ENCODE data around the gene GTF2A1. TPM values are rescaled to one million over a fixed set of nuclear protein-coding genes. Genes with fewer than 3 reads are reported as not detected.
A peak's percentile ranks its signal among the peaks of the same experiment; 100 is the strongest.
"Not testable (repeated sequence)": the region's sequence is repeated elsewhere in the genome, so short reads cannot be mapped to it uniquely, and the experiment has no call there.

GTF2A1 gene
- total and polyA plus RNA-seq, 5 donors from 2014 or later: 6.9 to 26.2 (median 8.6) TPM

DNA sequence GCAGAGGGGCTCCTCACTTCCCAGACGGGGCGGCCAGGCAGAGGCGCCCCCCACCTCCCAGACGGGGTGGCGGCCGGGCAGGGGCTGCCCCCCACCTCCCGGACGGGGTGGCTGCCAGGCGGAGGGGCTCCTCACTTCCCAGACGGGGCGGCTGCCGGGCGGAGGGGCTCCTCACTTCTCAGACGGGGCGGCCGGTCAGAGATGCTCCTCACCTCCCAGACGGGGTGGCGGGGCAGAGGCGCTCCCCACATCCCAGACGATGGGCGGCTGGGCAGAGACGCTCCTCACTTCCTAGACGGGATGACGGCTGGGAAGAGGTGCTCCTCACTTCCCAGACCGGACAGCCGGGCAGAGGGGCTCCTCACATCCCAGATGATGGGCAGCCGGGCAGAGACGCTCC, 23.7 kb upstream of the GTF2A1 start:
- not testable (repeated sequence) for H3K4me1 ChIP-seq (ENCODE audit: control insufficient read depth, insufficient read depth, low read length, poor library complexity, severe bottlenecking); H3K4me3 Mint-ChIP-seq; H3K27me3 ChIP-seq (ENCODE audit: control insufficient read depth, insufficient read depth, low read length); ATAC-seq (ENCODE audit: low read depth in 2 of 2); H3K27ac ChIP-seq (ENCODE audit: insufficient read depth, low read length, poor library complexity, severe bottlenecking); H3K36me3 Mint-ChIP-seq; H3K4me3 ChIP-seq (ENCODE audit: low read depth, low read length); H3K36me3 ChIP-seq (ENCODE audit: control insufficient read depth, insufficient read depth, low read length); H3K4me1 Mint-ChIP-seq; H3K9me3 ChIP-seq (ENCODE audit: control insufficient read depth in 2 of 2, low read length in 2 of 2); H3K27ac Mint-ChIP-seq; DNase-seq
- Mint-ChIP-seq H3K9me3 (peaks cover 0 to 13% (median 5%) of the 10 kb centered on the region in 7 donors), H3K27me3 (peaks cover 34% of the 10 kb centered on the region)

- H3K9me3 Mint-ChIP-seq: peaks cover 0 to 13% (median 5%) of the 10 kb centered on the region in 7 donors
- no peaks in the 10 kb centered on the region for H3K4me1 Mint-ChIP-seq
- Histone ChIP-seq H3K9me3 (ENCODE audit: control insufficient read depth in 2 of 2, low read length in 2 of 2) (peaks cover 0 to 5% of the 10 kb centered on the region in 2 experiments), H3K4me1 (ENCODE audit: control insufficient read depth, insufficient read depth, low read length, poor library complexity, severe bottlenecking) (no peaks in the 10 kb centered on the region), H3K27ac (ENCODE audit: insufficient read depth, low read length, poor library complexity, severe bottlenecking) (no peak overlapping the region), H3K27me3 (ENCODE audit: control insufficient read depth, insufficient read depth, low read length) (peaks cover 2% of the 10 kb centered on the region), H3K36me3 (ENCODE audit: control insufficient read depth, insufficient read depth, low read length) (no peaks in the 10 kb centered on the region), H3K4me3 (ENCODE audit: low read depth, low read length) (no peak overlapping the region)
- H3K27ac Mint-ChIP-seq: no peak overlapping the region
- DNase-seq (no peak), ATAC-seq (ENCODE audit: low read depth in 2 of 2) (no peak)
- H3K36me3 Mint-ChIP-seq: no peaks in the 10 kb centered on the region
- H3K4me3 Mint-ChIP-seq: no peak overlapping the region
- H3K27me3 Mint-ChIP-seq: peaks cover 36% of the 10 kb centered on the region
These were observed 22.7 kb upstream of the GTF2A1 start for GRCh38 chr14:81243499-81243898.

GRCh38 chr14:81236849-81237248, 16.1 kb upstream of the GTF2A1 start:
- peaks cover 24% of the 10 kb centered on the region for H3K27me3 Mint-ChIP-seq
- not testable (repeated sequence) for H3K36me3 ChIP-seq (ENCODE audit: control insufficient read depth, insufficient read depth, low read length); H3K4me3 ChIP-seq (ENCODE audit: low read depth, low read length); H3K27ac ChIP-seq (ENCODE audit: insufficient read depth, low read length, poor library complexity, severe bottlenecking); H3K9me3 ChIP-seq (ENCODE audit: control insufficient read depth in 2 of 2, low read length in 2 of 2); H3K27ac Mint-ChIP-seq; H3K4me3 Mint-ChIP-seq; H3K9me3 Mint-ChIP-seq; H3K27me3 ChIP-seq (ENCODE audit: control insufficient read depth, insufficient read depth, low read length); H3K4me1 ChIP-seq (ENCODE audit: control insufficient read depth, insufficient read depth, low read length, poor library complexity, severe bottlenecking); H3K4me1 Mint-ChIP-seq; H3K36me3 Mint-ChIP-seq; ATAC-seq (ENCODE audit: low read depth in 2 of 2); DNase-seq

DNA sequence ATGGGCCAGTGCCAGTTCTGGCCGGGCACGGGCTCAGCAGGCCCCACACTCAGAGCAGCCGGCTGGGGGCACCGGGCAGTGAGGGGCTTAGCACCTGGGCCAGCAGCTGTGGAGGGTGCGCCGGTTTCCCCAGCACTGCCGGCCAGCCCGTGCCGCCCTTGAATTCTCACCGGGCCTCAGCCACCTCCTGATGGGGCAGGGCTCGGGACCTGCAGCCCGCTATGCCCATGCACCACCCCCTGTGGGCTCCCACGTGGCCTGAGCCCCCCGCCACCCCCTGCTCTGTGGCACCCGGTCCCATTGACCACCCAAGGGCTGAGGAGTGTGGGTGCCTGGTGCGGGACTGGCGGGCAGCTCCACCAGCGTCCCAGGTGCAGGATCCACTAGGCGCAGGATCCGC, 15.4 kb upstream of the GTF2A1 start:
- Mint-ChIP-seq H3K36me3 (no peaks in the 10 kb centered on the region), H3K4me1 (peaks cover 0 to 3% (median 0%) of the 10 kb centered on the region in 4 donors), H3K4me3 (no peak overlapping the region), H3K9me3 (peaks cover 0 to 2% (median 0%) of the 10 kb centered on the region in 7 donors), H3K27me3 (peaks cover 24% of the 10 kb centered on the region), H3K27ac (no peak overlapping the region)
- no peak overlapping the region for H3K4me3 ChIP-seq (ENCODE audit: low read depth, low read length)
- H3K27me3 ChIP-seq (ENCODE audit: control insufficient read depth, insufficient read depth, low read length): no peaks in the 10 kb centered on the region
- no peak overlapping the region for H3K27ac ChIP-seq (ENCODE audit: insufficient read depth, low read length, poor library complexity, severe bottlenecking)
- H3K9me3 ChIP-seq (ENCODE audit: control insufficient read depth in 2 of 2, low read length in 2 of 2): no peaks in the 10 kb centered on the region
- ATAC-seq (ENCODE audit: low read depth in 2 of 2): no peak
- H3K4me1 ChIP-seq (ENCODE audit: control insufficient read depth, insufficient read depth, low read length, poor library complexity, severe bottlenecking): no peaks in the 10 kb centered on the region
- no peaks in the 10 kb centered on the region for H3K36me3 ChIP-seq (ENCODE audit: control insufficient read depth, insufficient read depth, low read length)
- DNase-seq: no peak

GRCh38 chr14:81235096-81235495, 14.3 kb upstream of the GTF2A1 start:
- Mint-ChIP-seq H3K27ac (no peak overlapping the region), H3K4me3 (no peak overlapping the region), H3K36me3 (no peaks in the 10 kb centered on the region), H3K27me3 (peaks cover 16% of the 10 kb centered on the region), H3K9me3 (peaks cover 0 to 2% (median 0%) of the 10 kb centered on the region in 7 donors), H3K4me1 (peaks cover 0 to 3% (median 0%) of the 10 kb centered on the region in 4 donors)
- Histone ChIP-seq H3K27me3 (ENCODE audit: control insufficient read depth, insufficient read depth, low read length) (no peaks in the 10 kb centered on the region), H3K4me1 (ENCODE audit: control insufficient read depth, insufficient read depth, low read length, poor library complexity, severe bottlenecking) (no peaks in the 10 kb centered on the region), H3K4me3 (ENCODE audit: low read depth, low read length) (no peak overlapping the region), H3K9me3 (ENCODE audit: control insufficient read depth in 2 of 2, low read length in 2 of 2) (no peaks in the 10 kb centered on the region), H3K27ac (ENCODE audit: insufficient read depth, low read length, poor library complexity, severe bottlenecking) (no peak overlapping the region), H3K36me3 (ENCODE audit: control insufficient read depth, insufficient read depth, low read length) (no peaks in the 10 kb centered on the region)
- ATAC-seq (ENCODE audit: low read depth in 2 of 2) (no peak), DNase-seq (no peak)

GRCh38 chr14:81234278-81234677, 13.5 kb upstream of the GTF2A1 start:
- Mint-ChIP-seq H3K27me3 (peaks cover 9% of the 10 kb centered on the region), H3K4me3 (no peak overlapping the region), H3K4me1 (peaks cover 0 to 3% (median 0%) of the 10 kb centered on the region in 4 donors), H3K9me3 (peaks cover 0 to 2% (median 0%) of the 10 kb centered on the region in 7 donors), H3K36me3 (no peaks in the 10 kb centered on the region), H3K27ac (no peak overlapping the region)
- Histone ChIP-seq H3K4me1 (ENCODE audit: control insufficient read depth, insufficient read depth, low read length, poor library complexity, severe bottlenecking) (no peaks in the 10 kb centered on the region), H3K9me3 (ENCODE audit: control insufficient read depth in 2 of 2, low read length in 2 of 2) (no peaks in the 10 kb centered on the region), H3K36me3 (ENCODE audit: control insufficient read depth, insufficient read depth, low read length) (no peaks in the 10 kb centered on the region), H3K27ac (ENCODE audit: insufficient read depth, low read length, poor library complexity, severe bottlenecking) (no peak overlapping the region), H3K27me3 (ENCODE audit: control insufficient read depth, insufficient read depth, low read length) (no peaks in the 10 kb centered on the region), H3K4me3 (ENCODE audit: low read depth, low read length) (no peak overlapping the region)
- ATAC-seq (ENCODE audit: low read depth in 2 of 2) (no peak), DNase-seq (no peak)

DNA sequence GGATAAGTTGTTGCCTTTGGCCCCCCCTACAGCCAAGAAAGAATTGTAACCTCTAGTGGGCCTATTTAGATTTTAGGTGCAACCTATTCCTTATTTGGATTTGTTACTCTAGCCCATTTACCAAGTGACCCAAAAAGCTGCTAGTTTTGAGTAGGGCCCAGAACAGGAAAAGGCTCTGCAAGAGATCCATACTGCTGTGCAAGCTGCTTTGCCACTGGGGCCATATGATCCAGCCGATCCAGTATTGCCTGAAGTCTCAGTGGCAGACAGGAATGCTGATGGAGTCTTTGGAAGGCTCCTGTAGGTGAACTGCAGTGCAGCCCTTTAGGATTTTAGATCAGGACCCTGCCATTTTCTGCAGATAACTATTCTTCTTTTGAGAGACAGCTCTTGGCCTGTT, 12.9 kb upstream of the GTF2A1 start:
- H3K4me1 Mint-ChIP-seq: peaks cover 0 to 3% (median 0%) of the 10 kb centered on the region in 4 donors
- DNase-seq: no peak
- no peak overlapping the region for H3K27ac Mint-ChIP-seq
- H3K27me3 Mint-ChIP-seq: peaks cover 9% of the 10 kb centered on the region
- Histone ChIP-seq H3K36me3 (ENCODE audit: control insufficient read depth, insufficient read depth, low read length) (no peaks in the 10 kb centered on the region), H3K4me1 (ENCODE audit: control insufficient read depth, insufficient read depth, low read length, poor library complexity, severe bottlenecking) (no peaks in the 10 kb centered on the region), H3K4me3 (ENCODE audit: low read depth, low read length) (no peak overlapping the region), H3K27ac (ENCODE audit: insufficient read depth, low read length, poor library complexity, severe bottlenecking) (no peak overlapping the region), H3K9me3 (ENCODE audit: control insufficient read depth in 2 of 2, low read length in 2 of 2) (no peaks in the 10 kb centered on the region), H3K27me3 (ENCODE audit: control insufficient read depth, insufficient read depth, low read length) (no peaks in the 10 kb centered on the region)
- no peak overlapping the region for H3K4me3 Mint-ChIP-seq
- ATAC-seq (ENCODE audit: low read depth in 2 of 2): no peak
- no peaks in the 10 kb centered on the region for H3K36me3 Mint-ChIP-seq
- peaks cover 0 to 2% (median 0%) of the 10 kb centered on the region in 7 donors for H3K9me3 Mint-ChIP-seq

GRCh38 chr14:81231540-81231939, 10.8 kb upstream of the GTF2A1 start:
- no peaks in the 10 kb centered on the region for H3K36me3 ChIP-seq (ENCODE audit: control insufficient read depth, insufficient read depth, low read length)
- ATAC-seq (ENCODE audit: low read depth in 2 of 2) (no peak), DNase-seq (no peak)
- no peak overlapping the region for H3K27ac ChIP-seq (ENCODE audit: insufficient read depth, low read length, poor library complexity, severe bottlenecking)
- Mint-ChIP-seq H3K27ac (peak overlapping the region in 1 of 3 donors; percentile 15), H3K9me3 (peaks cover 0 to 2% (median 0%) of the 10 kb centered on the region in 7 donors), H3K4me3 (no peak overlapping the region), H3K27me3 (peaks cover 5% of the 10 kb centered on the region), H3K4me1 (peaks cover 0 to 3% (median 0%) of the 10 kb centered on the region in 4 donors), H3K36me3 (no peaks in the 10 kb centered on the region)
- H3K27me3 ChIP-seq (ENCODE audit: control insufficient read depth, insufficient read depth, low read length): no peaks in the 10 kb centered on the region
- no peaks in the 10 kb centered on the region for H3K4me1 ChIP-seq (ENCODE audit: control insufficient read depth, insufficient read depth, low read length, poor library complexity, severe bottlenecking)
- no peak overlapping the region for H3K4me3 ChIP-seq (ENCODE audit: low read depth, low read length)
- H3K9me3 ChIP-seq (ENCODE audit: control insufficient read depth in 2 of 2, low read length in 2 of 2): no peaks in the 10 kb centered on the region

All from CD4-positive, CD25-positive, alpha-beta regulatory T cell (primary cell).